HCT116 (cell line): ENCODE data around the gene FAM118A. TPM values are rescaled to one million over a fixed set of nuclear protein-coding genes. Genes with fewer than 3 reads are reported as not detected.

Experiments
- ATAC-seq: fragments of 200-7000 bp; cut with Tn5 transposase; 2 replicates; pipeline ENCODE4 v1.9.1; 2020; ENCODE audit warnings: mild to moderate bottlenecking, moderate library complexity
- BruUV-seq: library from RNA; stranded (reverse); fragments of 400-500 nt; replicated peaks from 2 replicates; lab custom pipeline; 2021; lab: Mats Ljungman, UMichigan
- CTCF ChIA-PET: fragments of 300-600 bp; sonication (Branson Sonifier 250); formaldehyde crosslinking; loops from one replicate; lab custom pipeline; 2021; ENCODE audit warnings: antibody characterized with exemption; lab: Charles Lee
- POLR2A ChIA-PET: fragments of 300-600, 350-600 bp; sonication (Branson Sonifier 250); formaldehyde crosslinking; loops from one replicate; lab custom pipeline; 2021; ENCODE audit warnings: antibody characterized with exemption; lab: Charles Lee
- RAD21 ChIA-PET, 2 experiments: fragments of 300-600 bp; sonication (Branson Sonifier 250); formaldehyde crosslinking; loops; one replicate each; lab custom pipeline; 2023; ENCODE audit warnings: low total read pairs in 2 of 2; ENCODE audit not compliant: uncharacterized antibody in 2 of 2, unreplicated experiment in 2 of 2, low non-redundant PET in 1 of 2; lab: Charles Lee
- DNase-seq: peaks from one replicate; pipeline ENCODE4 v3.0.0-alpha.2; 2010; ENCODE audit warnings: low read depth, low spot score
- H2AFZ ChIP-seq: fragments of 200-600 bp; shearing (Covaris generic), sonication (generic); 2 replicates; pipeline ENCODE4 v1.6.1; 2017; ENCODE audit warnings: low read depth, mixed run types, mixed read lengths, antibody characterized with exemption, low read length; ENCODE audit not compliant: poor library complexity, severe bottlenecking
- H3K27ac ChIP-seq: 2 replicates; pipeline ENCODE4 v1.5.1; 2012; ENCODE audit warnings: low read depth, low read length
- H3K27me3 ChIP-seq: fragments of 200-600 bp; sonication (generic); 2 replicates; pipeline ENCODE4 v1.6.1; 2016; ENCODE audit warnings: mixed run types, low read length, mixed read lengths; ENCODE audit not compliant: insufficient read depth
- H3K36me3 ChIP-seq, 2 experiments: fragments of 200-500 bp in 1 of 2; fragments of 200-600 bp in 1 of 2; sonication (Bioruptor generic) in 1 of 2; sonication (generic) in 1 of 2; 2 replicates each; pipeline versions ENCODE4 v1.5.1 to v1.6.1; 2014 to 2016; ENCODE audit warnings: low read length in 2 of 2, inconsistent platforms in 1 of 2, mixed read lengths in 1 of 2, mixed run types in 1 of 2; ENCODE audit not compliant: insufficient read depth in 2 of 2, control insufficient read depth in 1 of 2
- H3K4me1 ChIP-seq, 2 experiments: fragments of 200-600 bp in 1 of 2; sonication (generic) in 1 of 2; 2 replicates each; pipeline versions ENCODE4 v1.5.1 to v1.6.1; 2012 to 2017; ENCODE audit warnings: low read length in 2 of 2, inconsistent platforms in 1 of 2, mild to moderate bottlenecking in 1 of 2, mixed read lengths in 1 of 2, mixed run types in 1 of 2, moderate library complexity in 1 of 2; ENCODE audit not compliant: insufficient read depth in 2 of 2, control insufficient read depth in 1 of 2
- H3K4me2 ChIP-seq: fragments of 200-600 bp; sonication (generic); 2 replicates; pipeline ENCODE4 v1.6.1; 2017; ENCODE audit warnings: mixed run types, low read length, mixed read lengths
- H3K4me3 ChIP-seq, 2 experiments: fragments of 200-600 bp in 1 of 2; sonication (generic) in 1 of 2; replicated peaks in 1 of 2; 2 replicates each; pipeline ENCODE4 v1.5.1; 2011 to 2016; ENCODE audit warnings: low read length in 2 of 2, control low read depth in 1 of 2, low read depth in 1 of 2, mild to moderate bottlenecking in 1 of 2, mixed read lengths in 1 of 2, mixed run types in 1 of 2
- H3K79me2 ChIP-seq: fragments of 200-600 bp; sonication (generic); 2 replicates; pipeline ENCODE4 v1.6.1; 2017; ENCODE audit warnings: mild to moderate bottlenecking, mixed run types, low read length, moderate library complexity, mixed read lengths; ENCODE audit not compliant: insufficient read depth
- H3K9ac ChIP-seq: fragments of 200-600 bp; sonication (generic); 2 replicates; pipeline ENCODE4 v1.6.1; 2016; ENCODE audit warnings: low read length, mixed read lengths
- H3K9me2 ChIP-seq: fragments of 200-600 bp; sonication (generic), shearing (Covaris generic); 2 replicates; pipeline ENCODE4 v1.6.1; 2017; ENCODE audit warnings: mixed run types, mild to moderate bottlenecking, moderate library complexity; ENCODE audit not compliant: insufficient read depth
- H3K9me3 ChIP-seq, 2 experiments: fragments of 200-500 bp in 1 of 2; fragments of 200-600 bp in 1 of 2; sonication (Bioruptor generic) in 1 of 2; sonication (generic) in 1 of 2; 2 replicates each; pipeline ENCODE4 v1.6.1; 2014 to 2017; ENCODE audit warnings: low read length in 2 of 2, mixed read lengths in 2 of 2, inconsistent platforms in 1 of 2, low read depth in 1 of 2, mild to moderate bottlenecking in 1 of 2, mixed run types in 1 of 2, moderate library complexity in 1 of 2; ENCODE audit not compliant: control insufficient read depth in 1 of 2, insufficient read depth in 1 of 2
- H4K20me1 ChIP-seq: fragments of 200-600 bp; sonication (generic), shearing (Covaris generic); 2 replicates; pipeline ENCODE4 v1.6.1; 2017; ENCODE audit warnings: mixed run types, mild to moderate bottlenecking, moderate library complexity; ENCODE audit not compliant: insufficient read depth
- CBX3 ChIP-seq: IDR thresholded peaks from 2 replicates; pipeline ENCODE4 v1.6.1; 2012; ENCODE audit warnings: low read depth
- CEBPB ChIP-seq: IDR thresholded peaks from 2 replicates; pipeline ENCODE4 v1.6.1; 2012; ENCODE audit warnings: low read depth
- EZH2phosphoT487 ChIP-seq: fragments of 200-600 bp; IDR thresholded peaks from 2 replicates; pipeline ENCODE4 v1.6.1; 2018; ENCODE audit warnings: antibody characterized with exemption, borderline replicate concordance
- FOSL1 ChIP-seq: IDR thresholded peaks from 2 replicates; pipeline ENCODE4 v1.6.1; 2012; ENCODE audit warnings: low read depth
- REST ChIP-seq: IDR thresholded peaks from 2 replicates; pipeline ENCODE4 v1.6.1; 2012; ENCODE audit warnings: low read depth
- SP1 ChIP-seq: IDR thresholded peaks from 2 replicates; pipeline ENCODE4 v1.6.1; 2012; ENCODE audit warnings: low read depth
- intact Hi-C: fragments of 100-400 bp; cut with micrococcal nuclease; formaldehyde crosslinking; loops from 2 replicates; pipeline ENCODE4 v1.10.0; 2022
- total RNA-seq: library from RNA; stranded (reverse); gene quantifications from one replicate; pipeline ENCODE4 v1.2.1, GENCODE V29; 2021; ENCODE audit not compliant: unreplicated experiment

FAM118A gene
- total RNA-seq, 1 experiment from 2014 or later: 43.2 TPM

- Histone ChIP-seq H4K20me1 (no peaks in the 10 kb centered on the region), H3K9ac (no peak overlapping the region), H3K9me3 (no peaks in the 10 kb centered on the region), H3K27me3 (no peaks in the 10 kb centered on the region), H3K27ac (no peak overlapping the region), H2AFZ (no peak overlapping the region), H3K4me1 (peaks cover 8 to 22% of the 10 kb centered on the region in 2 experiments; a peak in 3 of 4 replicates), H3K9me2 (no peaks in the 10 kb centered on the region), H3K4me3 (no peak overlapping the region), H3K79me2 (no peaks in the 10 kb centered on the region), H3K36me3 (no peaks in the 10 kb centered on the region), H3K4me2 (no peak overlapping the region)
- DNase-seq (no peak), ATAC-seq (no peak)
- TF ChIP-seq FOSL1: no peak
- no peak for TF ChIP-seq CEBPB
- no peak for TF ChIP-seq SP1
- BruUV-seq: no TSS peak
- POLR2A ChIA-PET: no interaction called here
- intact Hi-C loops: no loop called here
- CTCF ChIA-PET: interaction anchor here (1.4 kb wide), 1 partner anchor 12 kb away, joined by 5 read pairs; no protein-coding TSS in a partner anchor
- RAD21 ChIA-PET: no interaction called here
These were observed 47.4 kb upstream of the FAM118A start for GRCh38 chr22:45262195-45262930.

- no peak for TF ChIP-seq REST
- no peak for TF ChIP-seq EZH2phosphoT487
- no peak for TF ChIP-seq CBX3
- POLR2A ChIA-PET: no interaction called here
- Histone ChIP-seq H3K79me2 (no peaks in the 10 kb centered on the region), H3K4me3 (no peak overlapping the region), H3K9me3 (no peaks in the 10 kb centered on the region), H3K9ac (no peak overlapping the region), H3K9me2 (no peaks in the 10 kb centered on the region), H4K20me1 (no peaks in the 10 kb centered on the region), H3K27ac (no peak overlapping the region), H2AFZ (no peak overlapping the region), H3K36me3 (no peaks in the 10 kb centered on the region), H3K27me3 (no peaks in the 10 kb centered on the region), H3K4me1 (peaks cover 8 to 22% of the 10 kb centered on the region in 2 experiments; a peak in 3 of 4 replicates), H3K4me2 (no peak overlapping the region)
- ATAC-seq (no peak), DNase-seq (no peak)
- intact Hi-C loops: no loop called here
- CTCF ChIA-PET: interaction anchor here (1.4 kb wide), 1 partner anchor 13 kb away, joined by 5 read pairs; no protein-coding TSS in a partner anchor
- RAD21 ChIA-PET: no interaction called here
- no TSS peak for BruUV-seq
These were observed 46.7 kb upstream of the FAM118A start for GRCh38 chr22:45262931-45263462.
